ENCODE results near the gene RRP1B.
A peak's percentile ranks its signal among the peaks of the same experiment; 100 is the strongest.
"Not testable (repeated sequence)": the region's sequence is repeated elsewhere in the genome, so short reads cannot be mapped to it uniquely, and the experiment has no call there.

Gene RRP1B, protein sequence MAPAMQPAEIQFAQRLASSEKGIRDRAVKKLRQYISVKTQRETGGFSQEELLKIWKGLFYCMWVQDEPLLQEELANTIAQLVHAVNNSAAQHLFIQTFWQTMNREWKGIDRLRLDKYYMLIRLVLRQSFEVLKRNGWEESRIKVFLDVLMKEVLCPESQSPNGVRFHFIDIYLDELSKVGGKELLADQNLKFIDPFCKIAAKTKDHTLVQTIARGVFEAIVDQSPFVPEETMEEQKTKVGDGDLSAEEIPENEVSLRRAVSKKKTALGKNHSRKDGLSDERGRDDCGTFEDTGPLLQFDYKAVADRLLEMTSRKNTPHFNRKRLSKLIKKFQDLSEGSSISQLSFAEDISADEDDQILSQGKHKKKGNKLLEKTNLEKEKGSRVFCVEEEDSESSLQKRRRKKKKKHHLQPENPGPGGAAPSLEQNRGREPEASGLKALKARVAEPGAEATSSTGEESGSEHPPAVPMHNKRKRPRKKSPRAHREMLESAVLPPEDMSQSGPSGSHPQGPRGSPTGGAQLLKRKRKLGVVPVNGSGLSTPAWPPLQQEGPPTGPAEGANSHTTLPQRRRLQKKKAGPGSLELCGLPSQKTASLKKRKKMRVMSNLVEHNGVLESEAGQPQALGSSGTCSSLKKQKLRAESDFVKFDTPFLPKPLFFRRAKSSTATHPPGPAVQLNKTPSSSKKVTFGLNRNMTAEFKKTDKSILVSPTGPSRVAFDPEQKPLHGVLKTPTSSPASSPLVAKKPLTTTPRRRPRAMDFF

GRCh38 chr21:43659136-43660000, at the start of gene RRP1B, which contains the start of gene HSF2BP:
TSS of gene RRP1B (plus strand) at chr21:43659560. CDS start at chr21:43659665, 105 bp downstream.
TSS of gene HSF2BP (minus strand) at chr21:43659488. CDS start at chr21:43658096, 1,392 bp downstream.
- peak; percentile 66 to 67 for DNase-seq (ENCODE audit: low read depth in 1 of 2, low spot score in 1 of 2)

DNA sequence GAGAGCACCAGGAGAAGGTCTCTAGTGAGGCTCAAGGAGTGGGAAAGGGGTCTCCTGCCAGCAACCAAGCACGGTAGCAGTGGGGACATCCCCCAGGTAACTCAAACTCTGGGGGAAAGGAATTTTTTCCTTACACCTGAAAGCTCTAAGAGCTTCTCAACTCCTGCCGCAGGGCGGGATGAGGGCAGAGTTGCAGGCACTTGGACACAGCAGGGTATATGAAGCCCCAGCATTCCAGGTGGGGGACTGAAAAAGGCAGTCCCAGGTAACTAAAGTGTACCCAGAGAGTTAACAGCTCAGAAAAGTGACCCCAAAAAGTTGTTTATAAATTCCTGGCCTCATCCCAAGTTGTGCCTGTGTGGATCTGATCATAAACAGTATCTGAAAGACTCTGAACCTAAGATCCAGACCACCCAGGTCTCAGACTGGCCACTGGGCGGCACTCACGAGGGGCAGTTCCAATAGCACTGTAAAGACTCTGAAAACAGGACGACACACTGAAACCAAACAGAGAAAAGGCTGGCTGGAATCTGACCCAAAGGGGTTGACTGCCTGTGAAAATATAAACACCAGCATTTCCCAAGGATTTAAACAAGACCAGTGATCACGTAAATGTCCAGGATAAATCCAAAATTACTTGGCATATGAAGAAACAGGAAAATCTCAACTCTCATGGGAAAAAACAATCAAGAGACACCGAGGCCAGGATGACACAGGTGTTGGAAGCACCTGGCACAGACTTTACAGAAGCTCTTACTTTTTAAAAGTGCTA, 47.6 kb upstream of the RRP1B start:
- DNase-seq (ENCODE audit: low read depth in 1 of 2, low spot score in 1 of 2), result no peak

DNA sequence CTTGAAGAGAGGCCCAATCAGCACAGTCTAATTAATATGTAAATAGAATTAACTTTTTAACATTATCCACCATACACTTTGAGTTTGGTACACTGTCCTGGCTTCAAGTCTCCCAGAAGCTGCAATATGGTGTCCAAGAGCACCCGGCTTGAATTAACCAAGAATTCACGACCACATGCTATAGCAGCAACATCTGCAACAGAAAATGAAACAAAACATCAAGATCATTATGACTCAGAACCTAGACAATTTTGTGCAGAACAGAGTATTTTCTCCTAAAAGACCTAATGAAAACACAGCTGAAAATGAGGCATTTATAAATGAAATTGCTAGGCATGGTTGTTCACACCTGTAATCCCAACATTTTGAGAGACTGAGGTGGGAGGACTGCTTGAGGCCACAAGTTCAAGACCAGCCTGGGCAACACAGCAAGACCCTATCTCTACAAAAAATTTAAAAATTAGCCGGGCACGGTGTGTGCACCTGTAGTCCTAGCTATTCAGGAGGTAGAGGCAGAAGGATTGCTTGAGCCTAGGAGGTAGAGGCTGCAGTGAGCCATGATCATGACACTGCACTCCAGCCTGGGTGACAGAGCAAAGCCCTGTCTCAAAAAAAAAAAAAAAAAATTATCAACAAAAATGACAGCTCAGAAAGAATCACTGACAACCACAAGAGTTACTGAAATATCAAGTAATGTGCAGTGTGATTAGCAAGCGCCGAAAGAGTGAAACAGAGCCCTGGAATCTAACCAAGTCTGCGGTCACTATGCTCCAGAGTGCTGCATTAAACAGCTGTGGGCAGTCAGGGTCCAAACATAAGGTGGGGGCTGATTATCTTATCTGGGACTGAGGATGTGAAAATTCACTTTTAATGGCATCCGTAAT, 45.4 kb upstream of the RRP1B start:
- DNase-seq (ENCODE audit: low read depth in 1 of 2, low spot score in 1 of 2), result no peak

DNA sequence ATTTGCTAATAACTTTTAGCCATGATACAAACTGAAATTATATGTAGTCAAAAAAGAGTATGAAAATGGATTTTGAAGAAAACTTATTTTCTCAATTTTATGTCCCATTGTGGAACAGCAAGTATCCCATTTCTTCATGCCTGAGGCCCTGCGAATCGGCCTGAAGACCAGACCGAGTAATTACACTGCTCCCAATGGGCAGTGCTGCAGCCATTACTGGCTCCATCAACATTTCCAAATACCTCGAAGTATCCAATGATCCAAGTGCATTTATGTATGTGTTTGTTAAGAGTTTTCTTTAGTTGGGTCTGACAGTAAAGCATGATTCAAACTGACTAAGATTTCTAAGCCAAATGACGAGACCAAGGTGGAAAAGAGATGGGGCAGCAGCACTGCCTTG, 44.5 kb upstream of the RRP1B start:
- no peak for DNase-seq (ENCODE audit: low read depth in 1 of 2, low spot score in 1 of 2)

GRCh38 chr21:43616861-43617260, 42.5 kb upstream of the RRP1B start:
- not testable (repeated sequence) for DNase-seq (ENCODE audit: low read depth in 1 of 2, low spot score in 1 of 2)

GRCh38 chr21:43618940-43619339, 40.4 kb upstream of the RRP1B start:
- no peak for DNase-seq (ENCODE audit: low read depth in 1 of 2, low spot score in 1 of 2)

- no peak for DNase-seq (ENCODE audit: low read depth in 1 of 2, low spot score in 1 of 2)
These were observed 40.0 kb upstream of the RRP1B start for GRCh38 chr21:43619344-43619743.

GRCh38 chr21:43619856-43620255, 39.5 kb upstream of the RRP1B start:
- no peak for DNase-seq (ENCODE audit: low read depth in 1 of 2, low spot score in 1 of 2)

DNA sequence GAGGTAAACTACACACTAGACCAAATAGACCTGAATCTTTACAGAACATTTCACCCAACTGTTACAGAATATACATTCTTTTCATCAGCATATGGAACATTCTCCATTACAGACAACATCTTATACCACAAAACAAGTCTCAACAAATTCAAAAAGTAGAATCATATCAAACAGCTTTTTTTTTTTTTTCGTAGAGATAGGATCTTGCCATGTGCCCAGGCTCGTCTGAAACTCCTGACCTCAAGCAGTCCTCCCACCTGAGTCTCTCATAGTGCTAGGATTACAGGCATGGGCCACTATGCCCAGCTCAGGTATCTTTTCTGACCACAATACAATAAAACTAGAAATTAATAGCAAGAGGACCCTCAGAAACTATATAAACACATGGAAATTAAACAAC, 36.6 kb upstream of the RRP1B start:
- no peak for DNase-seq (ENCODE audit: low read depth in 1 of 2, low spot score in 1 of 2)

DNA sequence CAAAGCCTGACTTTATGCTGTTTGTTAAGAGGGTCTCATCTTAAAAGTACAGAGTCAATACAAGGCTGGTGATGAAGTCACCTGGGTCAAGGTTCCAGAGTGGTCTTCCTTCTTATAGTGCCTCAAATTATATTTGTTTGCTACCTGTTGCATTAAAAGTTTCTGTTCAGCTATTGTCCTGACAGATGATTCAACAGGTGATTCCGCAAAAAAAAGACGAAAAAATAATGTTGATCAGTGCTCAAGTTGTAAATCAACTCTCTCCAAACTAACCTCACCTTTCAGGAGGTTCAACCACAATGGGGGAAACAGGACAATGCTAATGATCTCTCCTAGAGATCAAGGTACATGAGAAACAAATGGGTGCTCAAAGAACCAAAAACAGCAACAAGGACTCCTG, 35.8 kb upstream of the RRP1B start:
- DNase-seq (ENCODE audit: low read depth in 1 of 2, low spot score in 1 of 2), result no peak

DNA sequence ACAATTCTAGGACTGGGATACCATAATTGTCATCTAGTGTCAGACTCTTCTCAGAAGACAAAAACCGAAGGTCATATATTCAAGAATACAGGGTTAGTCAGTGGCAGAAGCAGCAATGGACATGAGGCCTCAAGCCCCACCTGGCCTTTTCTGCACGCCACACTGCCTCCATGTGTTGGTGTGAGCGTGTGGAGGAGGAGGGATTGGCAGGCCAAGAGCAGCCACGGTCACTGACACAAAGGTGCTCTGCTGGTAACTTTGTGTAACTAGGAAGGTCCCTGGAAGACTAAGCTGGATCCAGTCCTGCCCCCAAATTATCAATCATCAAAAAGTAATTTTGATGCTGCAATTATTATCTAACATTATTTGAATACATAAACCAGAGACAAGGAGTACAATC, 35.0 kb upstream of the RRP1B start:
- DNase-seq (ENCODE audit: low read depth in 1 of 2, low spot score in 1 of 2), result no peak

DNA sequence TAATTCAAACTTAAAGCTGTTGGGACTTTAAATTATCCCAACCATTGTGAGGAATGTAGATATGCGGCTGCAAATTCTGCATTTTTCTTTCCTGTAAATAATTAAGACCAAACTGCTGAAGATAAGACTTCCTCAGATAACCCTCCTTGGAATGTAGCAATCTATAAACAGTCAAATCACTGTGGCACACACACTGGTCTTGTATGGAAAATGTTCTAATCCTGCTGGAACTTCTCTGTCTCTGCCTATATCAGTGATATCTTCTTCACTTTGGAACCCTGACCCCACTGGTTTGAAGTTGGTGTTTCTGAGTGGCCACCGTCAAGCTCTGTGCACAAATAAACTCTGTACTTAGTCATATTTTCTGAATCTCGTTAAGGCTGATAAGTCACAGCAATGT, 33.0 kb upstream of the RRP1B start:
- no peak for DNase-seq (ENCODE audit: low read depth in 1 of 2, low spot score in 1 of 2)

GRCh38 chr21:43627527-43627926, 31.8 kb upstream of the RRP1B start:
- DNase-seq (ENCODE audit: low read depth in 1 of 2, low spot score in 1 of 2), result no peak

GRCh38 chr21:43631411-43632107, 27.8 kb upstream of the RRP1B start:
- no peak for DNase-seq (ENCODE audit: low read depth in 1 of 2, low spot score in 1 of 2)

DNA sequence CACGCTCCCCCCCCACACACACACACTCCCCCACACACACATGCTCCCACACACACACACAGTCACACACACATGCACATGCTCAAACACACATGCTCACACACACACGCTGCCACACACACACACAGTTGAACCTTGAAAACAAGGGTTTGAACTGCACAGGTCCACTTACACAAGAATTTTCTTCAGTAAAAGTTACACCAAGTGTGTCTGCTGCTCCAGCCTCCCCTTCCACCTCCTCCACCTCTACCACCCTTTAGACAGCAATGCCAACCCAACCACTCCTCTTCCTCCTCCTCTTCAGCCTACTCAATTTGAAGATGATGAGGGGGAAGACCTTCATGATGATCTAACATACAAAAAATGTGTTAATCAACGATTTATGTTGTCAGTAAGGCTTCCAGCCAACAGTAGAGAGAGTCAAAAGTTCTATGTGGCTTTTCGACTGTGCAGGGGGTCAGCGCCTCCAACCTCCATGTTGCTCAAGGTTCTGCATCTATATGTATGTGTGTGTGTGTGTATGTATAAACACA, 26.9 kb upstream of the RRP1B start:
- no peak for DNase-seq (ENCODE audit: low read depth in 1 of 2, low spot score in 1 of 2)

DNA sequence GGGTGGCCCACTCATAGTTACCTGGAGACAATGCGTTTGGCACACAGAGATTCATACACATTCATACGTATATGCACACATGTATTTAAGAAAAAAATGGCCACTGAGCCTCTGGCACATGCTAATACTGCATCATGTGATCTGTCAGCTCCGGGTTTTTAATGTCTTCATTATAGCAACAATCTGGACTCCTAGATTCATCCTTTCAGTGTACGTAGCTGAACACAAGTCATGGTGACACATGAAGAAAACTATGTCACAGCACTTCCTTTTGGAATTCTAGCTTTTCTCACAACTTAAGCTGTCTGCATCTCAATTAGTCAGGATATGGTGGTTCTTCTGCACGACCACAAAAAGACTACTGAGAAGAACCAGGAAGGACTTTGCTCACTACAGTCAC, 24.7 kb upstream of the RRP1B start:
- DNase-seq (ENCODE audit: low read depth in 1 of 2, low spot score in 1 of 2), result no peak

GRCh38 chr21:43635436-43635835, 23.9 kb upstream of the RRP1B start:
- no peak for DNase-seq (ENCODE audit: low read depth in 1 of 2, low spot score in 1 of 2)

DNA sequence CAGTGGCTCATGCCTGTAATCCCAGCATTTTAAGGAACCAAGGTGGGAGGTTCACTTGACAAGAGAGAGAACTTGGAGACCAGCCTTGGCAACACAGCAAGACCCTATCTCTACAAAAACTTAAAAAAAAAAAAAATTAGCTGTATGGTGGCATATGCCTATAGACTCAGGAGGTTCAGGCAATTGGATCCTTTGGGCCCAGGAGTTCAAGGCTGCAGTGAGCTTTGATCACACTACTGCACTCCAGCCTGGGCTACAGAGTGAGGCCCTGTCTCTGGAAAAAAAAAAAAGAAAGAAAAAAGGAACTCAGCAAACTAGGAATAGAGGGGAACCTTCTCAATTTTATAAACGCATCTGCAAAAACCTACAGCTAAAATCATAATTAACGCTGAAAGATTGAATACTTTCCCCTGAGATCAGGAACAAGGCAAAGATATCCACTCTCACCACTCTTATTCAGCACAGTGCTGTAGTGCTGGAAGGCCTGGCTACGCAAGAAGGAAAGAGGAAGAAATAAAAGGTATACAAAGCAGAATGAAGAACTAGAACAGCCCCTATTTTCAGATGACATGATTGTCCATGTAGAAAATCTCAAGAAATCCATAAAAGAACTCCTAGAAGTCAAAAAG, 21.7 kb upstream of the RRP1B start:
- no peak for DNase-seq (ENCODE audit: low read depth in 1 of 2, low spot score in 1 of 2)
